Neuronal stem cell (in vitro differentiated cells): Measurements from ENCODE around the gene CAMKK2.

Experiments
- DNase-seq: peaks from one replicate; pipeline ENCODE4 v3.0.0-alpha.2; 2013; ENCODE audit warnings: low spot score
- H2AFZ ChIP-seq: one replicate; pipeline ENCODE4 v1.6.1; 2013; ENCODE audit warnings: mild to moderate bottlenecking, low read length, inconsistent platforms
- H2AK5ac ChIP-seq: 2 replicates; pipeline ENCODE4 v1.6.1; 2013; ENCODE audit warnings: low read depth, mild to moderate bottlenecking, inconsistent platforms, low read length, moderate library complexity, mixed read lengths
- H2BK120ac ChIP-seq: 2 replicates; pipeline ENCODE4 v1.6.1; 2013; ENCODE audit warnings: low read depth, mild to moderate bottlenecking, inconsistent platforms, low read length, moderate library complexity, mixed read lengths
- H2BK12ac ChIP-seq: one replicate; pipeline ENCODE4 v1.6.1; 2013; ENCODE audit warnings: low read length, inconsistent platforms
- H2BK15ac ChIP-seq: 2 replicates; pipeline ENCODE4 v1.6.1; 2013; ENCODE audit warnings: mild to moderate bottlenecking, low read length, inconsistent platforms, mixed read lengths
- H2BK5ac ChIP-seq: one replicate; pipeline ENCODE4 v1.6.1; 2013; ENCODE audit warnings: inconsistent platforms, mild to moderate bottlenecking, low read length, moderate library complexity
- H3K14ac ChIP-seq: one replicate; pipeline ENCODE4 v1.6.1; 2013; ENCODE audit warnings: low read length, inconsistent platforms
- H3K18ac ChIP-seq: 2 replicates; pipeline ENCODE4 v1.6.1; 2013; ENCODE audit warnings: low read length, inconsistent platforms
- H3K23ac ChIP-seq: 2 replicates; pipeline ENCODE4 v1.6.1; 2013; ENCODE audit warnings: low read depth, mild to moderate bottlenecking, mixed read lengths, low read length, inconsistent platforms; ENCODE audit not compliant: poor library complexity
- H3K27ac ChIP-seq: replicated peaks from 3 replicates; pipeline ENCODE4 v1.5.1; 2013; ENCODE audit warnings: low read length, inconsistent platforms
- H3K27me3 ChIP-seq, 3 experiments: 2 replicates each; pipeline ENCODE4 v1.6.1; 2013; ENCODE audit warnings: low read length in 3 of 3, mild to moderate bottlenecking in 2 of 3, inconsistent platforms in 1 of 3, low read depth in 1 of 3, mixed read lengths in 1 of 3, moderate library complexity in 1 of 3; ENCODE audit not compliant: control insufficient read depth in 3 of 3, insufficient read depth in 3 of 3
- H3K36me3 ChIP-seq, 2 donors: replicated peaks in 1 of 2; 2 replicates each; pipeline ENCODE4 v1.6.1; 2013; ENCODE audit warnings: low read length in 2 of 2; ENCODE audit not compliant: control insufficient read depth in 2 of 2, insufficient read depth in 2 of 2
- H3K4ac ChIP-seq: 2 replicates; pipeline ENCODE4 v1.6.1; 2013; ENCODE audit warnings: inconsistent platforms, mild to moderate bottlenecking, low read length, moderate library complexity
- H3K4me1 ChIP-seq, 2 donors: 1 replicate in 1 of 2; 2 replicates in 1 of 2; pipeline ENCODE4 v1.6.1; 2013; ENCODE audit warnings: low read length in 2 of 2, low read depth in 1 of 2; ENCODE audit not compliant: control insufficient read depth in 2 of 2, insufficient read depth in 1 of 2
- H3K4me2 ChIP-seq: one replicate; pipeline ENCODE4 v1.6.1; 2013; ENCODE audit warnings: mild to moderate bottlenecking, low read length, inconsistent platforms; ENCODE audit not compliant: insufficient read depth, poor library complexity, severe bottlenecking
- H3K4me3 ChIP-seq, 2 donors: 2 replicates each; pipeline ENCODE4 v1.5.1; 2013; ENCODE audit warnings: low read length in 2 of 2, mild to moderate bottlenecking in 2 of 2, inconsistent platforms in 1 of 2, moderate library complexity in 1 of 2
- H3K79me1 ChIP-seq: one replicate; pipeline ENCODE4 v1.6.1; 2013; ENCODE audit warnings: low read depth, mild to moderate bottlenecking, inconsistent platforms, low read length, moderate library complexity
- H3K9ac ChIP-seq: one replicate; pipeline ENCODE4 v1.6.1; 2013; ENCODE audit warnings: mild to moderate bottlenecking, low read depth, low read length, inconsistent platforms; ENCODE audit not compliant: poor library complexity
- H3K9me3 ChIP-seq, 2 donors: replicated peaks in 1 of 2; 2 replicates each; pipeline versions ENCODE3 to v1.6.1; 2013; ENCODE audit warnings: low read length in 2 of 2, mild to moderate bottlenecking in 2 of 2, inconsistent platforms in 1 of 2, low read depth in 1 of 2, mixed read lengths in 1 of 2, moderate library complexity in 1 of 2; ENCODE audit not compliant: control insufficient read depth in 2 of 2, insufficient read depth in 1 of 2
- H4K8ac ChIP-seq: one replicate; pipeline ENCODE4 v1.6.1; 2013; ENCODE audit warnings: low read depth, mild to moderate bottlenecking, inconsistent platforms, low read length, moderate library complexity
- H4K91ac ChIP-seq: one replicate; pipeline ENCODE4 v1.6.1; 2013; ENCODE audit warnings: low read length, low read depth, mild to moderate bottlenecking, inconsistent platforms; ENCODE audit not compliant: poor library complexity
- WGBS, 2 donors: extraction: QIAGEN DNeasy Blood & Tissue Kit; methylation state at CpG; one replicate each; pipeline ENCODE4 v1.1.7; 2013; ENCODE audit warnings: missing lambda C conversion rate in 2 of 2, mixed read lengths in 1 of 2; ENCODE audit not compliant: insufficient read length in 2 of 2, insufficient replicate concordance in 1 of 2; ENCODE audit errors: extremely low coverage in 2 of 2; 5-methylcytosine and 5-hydroxymethylcytosine counted together

Gene CAMKK2

DNA sequence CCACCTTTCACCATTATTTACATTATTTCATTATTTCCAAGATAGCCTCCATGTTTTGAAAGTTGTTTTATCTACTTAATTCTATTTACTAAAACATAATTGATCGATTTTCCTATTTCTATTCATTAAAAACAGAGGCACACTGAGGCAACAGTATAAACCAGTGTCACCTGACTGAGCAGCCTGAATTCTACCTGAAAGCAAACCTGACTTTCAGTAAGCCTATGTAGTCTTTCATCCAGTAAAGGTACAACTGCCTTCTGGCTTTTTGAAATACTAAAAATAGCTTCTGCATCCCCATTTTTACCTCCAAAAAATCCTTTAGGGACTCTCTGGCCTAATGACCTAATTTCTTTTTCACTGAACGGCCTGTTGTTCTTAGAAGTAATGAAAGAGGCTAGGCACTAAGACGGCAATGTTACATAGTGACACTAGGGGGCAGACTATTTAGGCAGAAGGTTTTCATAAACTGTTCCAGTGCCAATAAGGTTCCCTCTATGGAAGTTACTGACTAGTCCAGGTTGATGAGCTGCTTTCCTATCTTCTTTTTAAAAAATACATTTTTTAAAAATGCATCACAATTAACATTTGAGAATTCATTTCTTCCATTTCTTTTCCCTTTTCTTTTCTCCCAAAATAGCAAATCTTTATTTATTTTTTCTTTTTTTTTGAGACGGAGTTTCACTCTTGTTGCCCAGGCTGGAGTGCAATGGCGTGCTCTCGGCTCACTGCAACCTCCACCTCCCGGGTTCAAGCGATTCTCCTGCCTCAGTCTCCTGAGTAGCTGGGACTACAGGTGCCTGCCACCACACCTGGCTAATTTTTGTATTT lies 38.2 kb upstream of the CAMKK2 start:
- no peak overlapping the region for H2BK5ac ChIP-seq
- no CpG with 5 or more reads among the region's 8 CpGs for WGBS, 2 donors
- H2BK120ac ChIP-seq, result no peak overlapping the region
- no peaks in the 10 kb centered on the region for H3K79me1 ChIP-seq
- H3K4ac ChIP-seq, result no peak overlapping the region
- H3K27me3 ChIP-seq, result no peaks in the 10 kb centered on the region
- no peak overlapping the region for H4K8ac ChIP-seq
- no peak overlapping the region for H2AK5ac ChIP-seq
- H3K4me2 ChIP-seq, result no peak overlapping the region
- H3K9me3 ChIP-seq, result no peaks in the 10 kb centered on the region
- no peak overlapping the region for H3K4me3 ChIP-seq
- no peaks in the 10 kb centered on the region for H3K4me1 ChIP-seq
- H2BK12ac ChIP-seq, result no peak overlapping the region
- DNase-seq, result peak; percentile 38
- no peak overlapping the region for H2BK15ac ChIP-seq
- H3K18ac ChIP-seq, result no peak overlapping the region
- no peak overlapping the region for H3K23ac ChIP-seq
- no peak overlapping the region for H4K91ac ChIP-seq
- no peak overlapping the region for H2AFZ ChIP-seq
- H3K36me3 ChIP-seq, result peaks cover 24 to 91% of the 10 kb centered on the region in 2 donors
- no peak overlapping the region for H3K14ac ChIP-seq
- no peak overlapping the region for H3K27ac ChIP-seq
- H3K9ac ChIP-seq, result no peak overlapping the region

DNA sequence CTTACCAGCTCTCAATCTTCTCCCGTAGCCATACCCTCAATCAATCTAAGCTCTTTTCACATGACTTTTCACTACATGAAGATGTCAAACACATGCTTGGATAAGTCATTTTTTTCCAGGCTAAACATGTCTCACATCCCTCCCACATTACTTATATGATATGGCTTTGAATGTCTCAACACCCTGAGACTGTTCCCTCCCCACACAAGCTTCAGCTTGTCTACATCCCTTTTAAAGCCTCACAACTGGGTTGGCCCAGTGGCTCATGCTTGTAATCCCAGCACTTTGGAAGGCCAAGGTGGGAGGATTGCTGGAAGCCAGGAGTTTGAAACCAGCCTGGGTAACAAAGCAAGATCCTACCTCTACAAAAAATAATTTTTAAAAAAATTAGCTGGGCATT lies 37.2 kb upstream of the CAMKK2 start:
- no peak overlapping the region for H2BK5ac ChIP-seq
- H3K27ac ChIP-seq, result no peak overlapping the region
- H3K36me3 ChIP-seq, result peaks cover 25 to 91% of the 10 kb centered on the region in 2 donors
- no peak overlapping the region for H4K91ac ChIP-seq
- no peaks in the 10 kb centered on the region for H3K79me1 ChIP-seq
- H2BK15ac ChIP-seq, result no peak overlapping the region
- no peak for DNase-seq
- WGBS, 2 donors, result no CpG with 5 or more reads among the region's 1 CpG
- H2AFZ ChIP-seq, result no peak overlapping the region
- H3K9me3 ChIP-seq, result no peaks in the 10 kb centered on the region
- H3K14ac ChIP-seq, result no peak overlapping the region
- H4K8ac ChIP-seq, result no peak overlapping the region
- no peak overlapping the region for H2BK12ac ChIP-seq
- no peak overlapping the region for H3K18ac ChIP-seq
- H3K4me1 ChIP-seq, result no peaks in the 10 kb centered on the region
- H3K27me3 ChIP-seq, result no peaks in the 10 kb centered on the region
- H3K9ac ChIP-seq, result no peak overlapping the region
- no peak overlapping the region for H3K4ac ChIP-seq
- H3K4me2 ChIP-seq, result no peak overlapping the region
- H3K23ac ChIP-seq, result no peak overlapping the region
- H3K4me3 ChIP-seq, result no peak overlapping the region
- H2AK5ac ChIP-seq, result no peak overlapping the region
- no peak overlapping the region for H2BK120ac ChIP-seq

DNA sequence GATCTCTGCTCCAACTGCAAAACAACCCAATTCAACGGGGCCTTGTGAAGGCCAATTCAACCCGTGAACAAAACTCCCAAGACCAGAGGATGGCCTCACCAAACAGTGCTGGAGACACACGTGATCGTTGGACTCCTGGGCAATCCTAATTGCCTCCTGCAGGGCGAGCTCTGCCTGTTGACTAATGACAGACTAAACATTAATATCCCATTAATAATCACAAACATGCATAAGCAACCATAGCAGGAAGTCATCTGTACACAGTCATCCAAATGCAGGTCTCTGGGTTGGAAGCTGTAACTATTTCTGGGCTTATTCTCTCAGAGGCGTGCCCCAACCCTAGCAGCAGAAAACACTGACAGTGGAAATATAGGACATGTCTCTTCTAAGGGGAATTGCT lies 34.7 kb upstream of the CAMKK2 start:
- WGBS, 2 donors, result no CpG with 5 or more reads among the region's 6 CpGs
- Histone ChIP-seq H2AK5ac (no peak overlapping the region), H2BK5ac (no peak overlapping the region), H3K18ac (no peak overlapping the region), H3K4me2 (no peak overlapping the region), H3K4ac (no peak overlapping the region), H3K9me3 (no peaks in the 10 kb centered on the region), H2BK12ac (no peak overlapping the region), H2BK15ac (no peak overlapping the region), H4K91ac (no peak overlapping the region), H3K14ac (no peak overlapping the region), H3K4me3 (no peak overlapping the region), H3K27ac (no peak overlapping the region), H2AFZ (no peak overlapping the region), H4K8ac (no peak overlapping the region), H3K36me3 (peaks cover 40 to 96% of the 10 kb centered on the region in 2 donors), H3K79me1 (no peaks in the 10 kb centered on the region), H3K27me3 (peaks cover 0 to 2% (median 0%) of the 10 kb centered on the region in 3 experiments), H3K4me1 (no peaks in the 10 kb centered on the region), H2BK120ac (no peak overlapping the region), H3K9ac (no peak overlapping the region), H3K23ac (no peak overlapping the region)
- no peak for DNase-seq

DNA sequence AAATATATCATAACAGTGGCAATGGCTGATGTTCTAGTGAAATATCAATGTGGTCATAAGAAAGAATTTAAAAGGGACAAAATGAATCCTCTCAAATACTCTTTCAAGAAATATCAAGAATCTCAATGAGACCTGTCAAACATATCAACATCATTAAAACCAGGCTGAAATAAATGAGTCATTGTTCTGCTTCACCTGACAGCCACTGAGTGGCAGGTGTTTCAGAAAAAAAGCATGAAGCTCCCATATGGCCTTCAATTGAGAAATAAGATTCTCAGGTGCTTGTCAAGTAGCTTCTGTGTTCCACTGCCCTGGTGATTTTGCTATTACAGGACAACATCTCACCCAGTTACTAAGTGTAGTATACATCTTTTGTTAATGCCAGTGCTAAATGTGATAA lies 34.2 kb upstream of the CAMKK2 start:
- Histone ChIP-seq H3K9me3 (no peaks in the 10 kb centered on the region), H2BK120ac (no peak overlapping the region), H3K18ac (no peak overlapping the region), H3K4ac (no peak overlapping the region), H4K8ac (no peak overlapping the region), H3K36me3 (peaks cover 42 to 96% of the 10 kb centered on the region in 2 donors), H4K91ac (no peak overlapping the region), H3K4me3 (no peak overlapping the region), H3K27me3 (peaks cover 0 to 2% (median 0%) of the 10 kb centered on the region in 3 experiments), H2BK12ac (no peak overlapping the region), H3K79me1 (no peaks in the 10 kb centered on the region), H3K4me2 (no peak overlapping the region), H3K27ac (no peak overlapping the region), H2AFZ (no peak overlapping the region), H3K4me1 (no peaks in the 10 kb centered on the region), H3K14ac (no peak overlapping the region), H3K9ac (no peak overlapping the region), H2BK5ac (no peak overlapping the region), H2BK15ac (no peak overlapping the region), H3K23ac (no peak overlapping the region), H2AK5ac (no peak overlapping the region)
- no peak for DNase-seq
